HG03159 (cell line): Measurements from ENCODE around the gene DCPS.

Experiments
- ATAC-seq: cut with Tn5 transposase; IDR thresholded peaks from one replicate; pipeline ENCODE4 v1.9.1; 2021; ENCODE audit warnings: mild to moderate bottlenecking, moderate library complexity; ENCODE audit not compliant: unreplicated experiment

The DCPS gene

DNA sequence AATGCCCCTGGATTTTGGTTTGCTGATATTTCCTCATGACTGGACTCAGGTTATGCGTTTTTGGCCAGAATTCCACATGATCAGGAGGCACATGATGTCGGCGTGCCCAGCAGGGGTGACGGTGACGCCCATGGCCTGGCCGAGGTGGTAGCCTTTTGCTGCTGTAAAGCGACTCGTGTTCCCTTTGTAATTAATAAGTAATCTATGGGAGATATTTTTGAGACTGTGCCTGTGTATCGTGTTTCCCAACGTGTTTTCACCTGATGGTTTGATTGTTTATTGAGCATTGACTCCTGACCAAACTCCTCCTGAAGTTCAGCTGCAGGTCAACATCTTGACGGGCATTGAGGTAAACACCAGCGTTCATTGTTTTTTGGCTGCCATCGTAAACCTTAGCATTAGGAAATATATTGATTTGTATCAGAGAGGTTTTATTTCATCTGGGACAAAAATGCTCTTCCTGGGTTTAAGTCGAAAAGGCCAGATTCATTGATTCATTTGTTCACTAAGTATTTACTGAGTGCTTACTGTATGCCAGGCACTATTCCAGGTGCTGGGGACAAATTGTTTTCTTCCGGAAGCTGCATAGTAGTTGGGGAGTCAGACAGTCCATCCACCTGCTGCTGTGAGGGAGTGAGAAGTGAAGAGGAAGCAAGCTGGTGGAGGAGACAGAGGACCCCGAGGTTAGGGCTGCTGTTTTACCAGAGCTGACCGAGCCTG, 23.6 kb downstream of the DCPS start:
- no peak for ATAC-seq

DNA sequence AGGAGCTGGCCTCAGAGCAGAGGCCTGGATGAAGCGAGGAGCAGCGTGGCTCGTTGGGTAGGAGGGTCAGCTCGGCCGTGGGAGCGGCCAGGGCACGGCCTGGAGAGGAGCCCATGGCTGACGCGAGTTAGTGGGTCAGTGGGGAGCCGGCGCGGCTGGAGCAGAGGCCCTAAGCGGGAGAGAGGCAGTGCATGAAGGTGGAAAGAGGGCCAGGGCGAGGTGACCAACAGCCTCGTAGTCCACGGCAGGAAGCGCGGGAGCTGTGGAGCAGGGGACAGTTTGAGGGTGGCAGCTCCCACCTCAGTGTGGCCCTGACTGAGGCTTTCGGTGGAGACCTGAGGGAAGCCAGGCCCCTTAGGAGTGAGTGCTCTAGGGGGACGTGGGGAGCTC, 24.1 kb downstream of the DCPS start:
- no peak for ATAC-seq

DNA sequence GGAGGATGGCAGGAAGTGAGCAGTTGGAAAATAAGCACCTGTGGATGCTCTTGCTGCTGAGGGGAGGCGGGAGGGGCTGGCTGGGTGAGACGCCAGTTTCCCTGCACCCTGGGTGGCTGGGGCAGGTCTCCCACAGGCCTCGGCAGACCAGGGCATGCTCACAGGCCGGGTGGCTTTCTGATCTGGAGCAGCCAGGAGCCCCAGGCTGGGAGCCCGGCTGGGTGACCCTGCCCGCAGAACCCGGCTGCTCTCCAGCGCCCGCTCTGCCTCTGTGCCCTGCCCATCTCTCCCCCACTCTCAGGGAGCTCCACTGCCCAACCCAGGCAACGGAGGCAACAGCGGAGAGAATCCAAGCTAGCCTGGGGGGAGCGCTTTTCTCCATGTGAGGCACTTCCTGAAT, 24.6 kb downstream of the DCPS start:
- no peak for ATAC-seq

DNA sequence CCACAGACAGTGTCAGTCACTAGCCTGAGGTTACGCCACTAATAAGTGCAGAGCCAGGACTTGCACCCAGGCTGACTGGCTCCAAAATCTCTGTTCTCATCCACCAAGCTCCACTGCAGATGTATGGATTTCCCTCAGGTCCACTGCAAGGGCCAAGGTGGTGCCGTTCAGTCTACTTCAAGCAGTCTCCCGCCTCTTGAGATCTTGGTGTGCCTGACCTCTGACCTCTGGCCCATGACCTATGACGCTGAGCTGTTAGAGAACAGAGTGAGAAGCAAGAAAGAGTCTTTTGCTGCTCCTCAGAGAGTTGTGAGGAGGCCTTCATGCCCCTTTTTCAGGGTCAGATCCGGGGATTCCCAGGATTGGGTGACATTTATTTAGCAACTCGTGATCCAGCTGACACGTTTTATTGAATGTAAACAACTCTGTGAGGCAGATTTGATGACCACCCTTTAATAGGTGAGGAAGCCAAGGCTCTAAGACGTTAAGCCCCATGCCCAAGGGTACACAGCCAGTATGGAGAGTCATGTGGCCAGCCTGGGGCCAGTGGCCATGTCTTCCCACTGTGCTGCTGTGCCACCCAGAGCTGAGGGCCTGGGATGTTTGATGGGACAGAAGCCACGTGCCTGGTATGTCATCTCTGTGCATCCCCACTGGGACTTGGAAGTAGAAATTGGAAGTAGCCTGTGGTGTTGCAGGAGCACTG, 25.2 kb downstream of the DCPS start:
- ATAC-seq, result no peak

DNA sequence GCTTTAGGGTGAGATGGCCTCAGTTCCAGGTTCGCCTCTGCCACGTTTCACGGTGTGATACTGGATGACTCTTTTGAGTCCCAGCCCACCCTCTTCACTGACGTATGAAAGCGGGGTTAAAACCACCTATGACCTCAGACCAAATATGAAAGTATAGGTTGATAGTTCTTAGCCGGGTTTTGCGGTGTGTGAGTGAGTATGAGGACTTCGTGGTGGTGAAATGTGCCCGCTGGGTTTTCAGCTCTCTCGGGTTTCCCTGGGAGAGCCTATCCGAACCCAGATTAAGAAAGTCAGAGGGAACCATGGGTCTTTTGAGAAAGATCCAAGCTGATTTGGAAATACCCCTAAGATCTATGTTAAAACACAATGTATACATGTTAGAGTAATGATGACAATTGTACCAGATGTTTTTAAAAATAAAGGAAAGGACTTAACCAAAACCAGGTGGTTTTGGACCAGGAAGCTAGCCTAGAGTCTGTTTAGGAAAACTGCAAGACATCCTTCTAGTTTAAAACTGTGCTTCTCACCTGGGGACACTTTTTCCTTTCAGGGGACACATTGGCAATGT, 25.9 kb downstream of the DCPS start:
- no peak for ATAC-seq

DNA sequence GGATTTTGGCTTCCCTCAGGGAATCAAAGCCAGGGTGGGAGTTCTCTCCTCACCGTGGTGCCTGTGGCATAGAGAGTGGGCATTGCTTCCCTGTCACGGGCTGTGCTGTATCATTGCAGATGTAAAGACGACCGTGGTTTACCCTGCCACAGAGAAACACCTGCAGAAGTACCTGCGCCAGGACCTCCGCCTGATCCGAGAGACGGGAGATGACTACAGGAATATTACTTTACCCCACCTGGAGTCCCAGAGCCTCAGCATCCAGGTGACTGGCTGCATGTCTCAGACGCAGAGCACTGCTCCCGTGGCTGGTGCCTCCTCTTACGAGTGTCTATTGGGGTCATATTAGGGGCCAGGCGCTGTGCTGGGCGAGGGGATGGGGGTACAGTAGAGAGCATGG, 27.4 kb downstream of the DCPS start:
- no peak for ATAC-seq

DNA sequence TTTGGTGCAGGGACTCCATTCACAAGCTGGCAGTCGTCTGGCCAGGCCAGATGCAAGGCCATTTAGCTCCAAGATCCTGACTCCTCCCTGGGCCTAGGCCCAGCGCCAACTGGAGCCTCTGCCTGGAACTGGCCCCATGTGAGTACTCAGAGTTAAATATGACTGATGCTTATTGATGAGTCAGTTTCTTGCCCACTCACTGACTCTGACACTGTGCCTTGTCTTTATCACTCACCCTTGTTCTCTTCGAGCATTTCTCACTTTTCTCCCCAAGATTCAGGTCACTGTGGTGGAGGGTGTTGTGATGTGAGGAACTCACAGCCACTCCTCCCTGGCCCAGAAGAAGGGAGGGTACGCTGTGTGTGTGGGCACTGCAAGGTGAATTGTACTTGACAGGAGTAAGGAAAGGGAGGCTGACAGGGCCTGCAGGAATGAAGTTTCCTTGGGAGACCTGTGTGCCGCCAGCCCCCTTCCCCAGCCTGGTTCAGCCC, 28.4 kb downstream of the DCPS start:
- ATAC-seq, result no peak

DNA sequence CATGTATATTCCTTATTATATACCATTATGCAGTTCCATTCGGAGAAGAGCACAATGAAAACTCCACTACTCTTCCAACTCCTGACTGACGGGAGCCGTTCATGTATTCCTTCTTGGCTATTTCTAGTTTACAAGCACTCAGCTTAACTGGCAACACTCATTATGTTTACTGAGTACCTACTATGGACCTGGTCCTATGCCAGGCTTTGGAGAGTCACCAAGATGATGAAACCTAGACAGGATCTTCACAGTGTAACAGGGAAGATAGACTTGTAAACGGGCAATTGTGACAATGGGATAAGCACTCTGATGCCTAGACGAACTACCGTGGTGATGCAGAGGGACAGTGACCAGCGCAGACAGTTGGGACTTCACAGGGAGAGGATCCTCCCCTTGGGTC, 29.3 kb downstream of the DCPS start:
- no peak for ATAC-seq

DNA sequence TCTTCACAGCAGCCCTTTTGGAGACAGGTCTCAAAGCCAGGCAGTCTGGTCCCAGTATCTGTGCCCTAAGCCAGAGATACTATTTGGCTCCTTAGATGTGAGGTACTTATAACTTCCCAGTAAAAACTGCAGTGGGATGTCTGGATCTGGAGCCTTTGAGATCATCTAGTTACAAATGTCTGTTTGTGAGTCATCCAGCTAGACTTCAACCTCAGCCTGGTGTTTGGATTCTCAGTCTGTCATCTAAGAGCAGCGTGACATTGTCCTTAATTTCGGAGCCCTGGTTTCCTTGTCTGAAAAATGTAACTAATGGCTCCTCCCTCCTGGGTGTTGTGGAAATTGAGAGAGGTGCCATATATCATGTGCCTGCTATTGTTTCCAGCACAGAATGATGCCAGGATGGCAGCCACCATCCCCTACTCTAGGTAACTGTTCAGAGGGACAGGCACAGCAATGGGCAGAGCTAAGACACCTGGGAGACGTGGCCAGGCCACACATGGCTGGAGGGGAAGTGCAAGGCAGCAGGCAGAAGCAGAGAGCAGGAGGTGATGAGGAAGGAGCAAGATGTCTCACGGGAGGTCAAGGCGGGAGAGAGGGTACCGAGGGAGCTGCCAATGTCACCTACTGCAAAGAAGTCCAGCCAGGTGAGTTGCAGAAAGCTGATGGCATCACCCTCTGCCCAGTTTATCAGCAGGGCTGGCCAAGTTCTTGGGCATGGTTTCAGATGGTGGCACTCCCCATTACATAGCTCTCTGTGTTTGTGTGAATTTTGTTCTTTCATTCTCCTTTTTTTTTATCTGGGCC, 31.0 kb downstream of the DCPS start:
- ATAC-seq, result no peak

DNA sequence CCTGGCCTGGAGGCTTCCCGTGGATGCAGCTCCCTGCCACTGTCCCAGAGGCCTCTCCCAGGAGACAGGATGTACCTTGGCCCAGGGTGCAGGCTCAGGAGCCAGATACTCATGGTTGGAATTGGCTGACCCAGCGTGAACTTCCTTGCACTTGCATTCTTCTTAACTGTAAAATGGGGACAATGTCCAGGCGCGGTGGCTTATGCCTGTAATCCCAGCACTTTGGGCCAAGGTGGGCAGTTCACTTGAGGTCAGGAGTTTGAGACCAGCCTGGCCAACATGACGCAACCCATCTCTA, 31.6 kb downstream of the DCPS start:
- ATAC-seq, result no peak

DNA sequence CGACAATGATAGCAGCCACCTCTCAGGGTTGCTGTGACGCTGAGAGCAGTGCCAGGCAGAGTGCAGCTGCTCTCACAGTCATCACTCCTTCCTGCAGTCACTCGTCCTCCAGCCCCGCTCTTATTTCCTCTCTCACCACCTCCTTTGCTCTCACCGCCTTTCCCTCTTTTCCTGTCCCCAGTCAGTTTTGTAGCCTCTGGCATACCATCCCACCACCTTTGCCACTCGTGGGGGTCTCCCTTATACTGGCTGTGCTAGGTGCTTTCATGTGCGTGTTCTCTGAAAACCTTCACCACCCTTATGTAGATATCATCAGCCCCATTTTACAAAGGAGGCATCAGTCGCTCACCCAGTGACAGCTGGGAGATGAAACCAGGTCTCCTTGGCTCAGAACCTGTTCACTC, 32.3 kb downstream of the DCPS start:
- ATAC-seq, result no peak

DNA sequence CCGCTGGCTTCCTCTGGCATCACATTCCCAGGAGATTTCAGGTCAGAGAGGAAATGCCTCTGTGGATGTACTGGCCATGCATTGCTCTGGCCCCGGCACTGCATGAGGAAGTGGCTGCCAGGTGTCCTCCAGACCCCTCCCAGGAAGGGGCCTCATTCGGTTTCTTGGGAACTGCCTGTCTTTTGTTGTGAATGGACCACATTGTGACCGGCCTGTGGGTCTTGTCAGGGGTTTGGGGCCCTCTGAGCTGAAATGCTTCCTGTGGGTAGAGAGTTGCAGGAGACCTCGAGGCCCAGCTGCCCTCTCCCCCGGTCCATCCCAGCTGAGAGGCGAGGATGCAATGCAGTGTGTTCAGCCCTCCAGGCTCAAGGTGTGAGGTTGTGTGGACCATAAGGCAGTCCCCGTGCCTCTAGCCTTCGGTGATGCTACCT, 32.8 kb downstream of the DCPS start:
- no peak for ATAC-seq

DNA sequence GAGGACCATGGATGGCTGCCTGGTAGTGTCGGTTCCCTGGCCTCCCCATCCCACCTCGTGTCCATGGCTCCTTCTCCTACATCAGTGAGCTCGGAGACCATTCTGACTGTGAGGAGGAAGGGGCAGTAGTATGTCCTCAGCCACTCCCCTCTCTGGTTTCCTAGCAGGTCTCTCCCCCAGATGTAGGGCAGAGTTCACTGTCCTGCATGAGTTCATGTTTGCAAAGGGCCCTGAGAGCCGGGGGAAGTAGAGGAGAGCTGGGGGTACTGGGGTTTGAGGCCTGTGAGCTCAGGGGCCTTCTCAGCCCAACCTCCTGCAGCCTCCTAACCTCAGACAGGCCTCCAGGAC, 33.2 kb downstream of the DCPS start:
- no peak for ATAC-seq

DNA sequence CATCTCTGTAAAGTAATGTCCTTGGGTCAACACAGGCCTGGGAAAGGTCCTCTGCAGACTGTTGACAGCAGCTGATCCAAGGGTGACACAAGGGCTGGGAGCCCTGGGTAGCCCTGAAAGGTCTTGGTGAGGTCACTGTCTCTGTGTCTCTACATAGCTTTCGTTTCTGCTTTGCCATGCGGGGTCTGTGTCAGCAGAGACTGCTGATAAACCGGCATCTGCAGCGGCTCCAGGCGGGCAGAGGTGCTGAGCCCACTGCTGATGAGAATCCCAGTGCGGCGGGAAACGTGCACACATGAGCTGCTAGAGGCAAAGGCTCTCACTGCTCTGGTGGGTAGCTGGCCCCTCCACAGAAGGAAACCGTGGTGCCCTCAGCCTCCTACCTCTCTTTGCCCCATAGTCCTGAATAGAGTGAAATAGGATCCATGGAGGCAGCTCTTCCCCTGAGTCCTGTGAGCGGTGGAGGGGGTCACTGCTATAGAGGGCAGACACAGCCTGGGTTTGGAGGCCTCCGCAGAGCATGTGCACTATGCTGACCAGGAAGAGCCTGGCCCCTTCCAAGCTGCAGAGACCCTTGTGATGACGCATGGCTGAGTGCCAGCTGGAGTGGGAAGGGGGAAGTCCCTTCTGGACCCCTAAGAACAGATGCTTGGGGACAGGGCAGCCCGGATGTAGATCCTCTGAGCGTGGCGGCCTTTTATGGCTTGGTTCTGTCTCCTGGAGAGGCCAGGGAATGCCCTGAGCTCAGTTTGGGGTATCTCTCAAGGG, 33.8 kb downstream of the DCPS start:
- no peak for ATAC-seq

DNA sequence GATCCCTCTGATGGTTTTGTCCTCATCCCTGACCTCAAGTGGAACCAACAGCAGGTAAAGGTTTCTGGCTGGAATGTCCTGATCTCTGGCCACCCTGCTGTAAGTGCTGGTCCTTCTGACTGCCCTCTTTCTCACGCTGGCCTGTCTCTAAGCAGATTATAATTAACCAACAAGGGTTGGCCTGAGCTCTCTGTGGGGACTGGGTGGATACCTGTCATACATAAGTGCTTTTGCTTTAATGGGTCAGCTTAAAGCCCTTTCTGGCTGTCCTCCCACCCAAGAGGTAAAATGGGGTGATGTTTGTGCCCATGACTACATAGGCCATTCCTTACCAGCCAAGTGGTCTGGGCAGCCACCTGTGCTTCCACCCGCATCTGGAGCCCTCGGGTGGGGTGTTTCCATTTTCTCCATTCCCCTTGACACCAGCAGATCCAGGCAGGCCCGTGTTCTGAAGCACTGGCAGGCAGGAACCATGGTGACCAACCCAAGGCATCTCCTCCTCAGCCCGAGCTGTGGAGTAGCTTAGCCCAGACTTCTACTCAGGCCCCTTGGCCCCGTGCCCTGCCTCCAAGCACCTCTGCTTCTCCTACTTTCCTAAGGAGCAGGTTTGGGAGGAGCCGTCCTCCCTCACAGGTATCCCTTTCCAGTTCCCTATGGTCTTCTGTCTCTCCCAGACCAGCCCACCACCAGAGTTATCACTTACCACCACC, 34.6 kb downstream of the DCPS start:
- ATAC-seq, result no peak

DNA sequence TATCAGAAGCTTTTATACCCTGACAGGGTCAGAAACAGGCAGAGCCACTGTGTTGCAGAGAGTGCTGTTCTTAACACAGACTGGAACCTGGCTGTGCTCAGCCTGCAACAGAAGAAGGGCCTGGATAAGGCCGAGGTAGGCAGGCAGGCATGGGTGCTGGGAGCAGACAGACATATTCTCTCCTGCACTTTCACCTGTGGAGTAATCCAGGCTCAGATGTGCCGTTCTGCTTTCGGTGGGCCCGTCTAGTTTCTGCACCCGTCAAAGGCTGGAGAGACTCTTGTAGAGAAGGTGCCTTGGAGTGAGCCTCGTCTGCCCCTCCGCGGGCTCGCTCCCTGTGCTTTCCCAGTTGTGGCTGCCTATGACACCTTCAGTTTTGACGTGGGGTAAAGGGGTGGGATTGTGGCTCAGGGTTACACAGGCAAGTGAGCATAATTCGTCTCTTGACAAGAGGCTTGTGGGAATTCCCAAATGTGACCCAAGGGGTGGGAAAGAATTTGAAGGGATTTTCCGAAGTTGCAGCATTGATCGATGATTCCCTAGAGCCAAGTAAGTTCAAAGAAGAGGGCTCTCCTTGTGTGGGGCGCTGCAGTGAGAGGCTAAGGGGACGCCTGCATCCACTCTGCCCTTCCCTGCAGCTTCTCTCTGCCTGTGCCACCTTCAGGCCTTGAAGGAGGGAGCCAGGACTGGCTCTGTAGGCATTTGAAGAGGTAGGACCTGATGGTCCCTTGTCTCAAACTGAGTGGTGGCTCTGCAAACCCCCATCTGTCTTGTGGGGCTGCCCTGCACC, 35.4 kb downstream of the DCPS start:
- no peak for ATAC-seq

DNA sequence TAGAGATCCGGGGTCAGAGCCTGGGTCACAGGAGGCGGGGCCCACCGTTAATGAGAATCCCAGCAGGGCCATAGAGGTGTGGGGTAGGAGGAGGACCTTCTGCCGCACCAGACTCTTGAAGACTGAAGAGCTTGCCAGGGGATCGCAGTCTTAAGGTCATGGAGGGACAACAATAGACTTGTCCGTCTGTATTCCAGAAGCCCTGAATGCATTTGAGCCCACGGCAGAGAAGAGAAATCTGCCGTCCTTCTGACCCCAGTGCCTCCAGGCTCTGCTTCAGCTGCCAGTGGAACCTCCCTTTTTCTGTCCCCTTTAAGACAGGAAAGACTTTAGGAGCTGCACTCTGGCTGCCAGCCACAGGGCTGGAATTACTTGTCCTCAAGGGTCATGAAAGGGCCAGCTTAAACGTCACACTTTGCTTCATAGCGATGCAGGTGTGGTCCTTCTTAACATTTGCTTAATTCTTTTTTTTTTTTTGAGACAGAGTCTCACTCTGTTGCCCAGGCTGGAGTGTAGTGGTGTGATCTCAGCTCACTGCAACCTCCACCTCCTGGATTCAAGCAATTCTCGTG, 36.1 kb downstream of the DCPS start:
- no peak for ATAC-seq

DNA sequence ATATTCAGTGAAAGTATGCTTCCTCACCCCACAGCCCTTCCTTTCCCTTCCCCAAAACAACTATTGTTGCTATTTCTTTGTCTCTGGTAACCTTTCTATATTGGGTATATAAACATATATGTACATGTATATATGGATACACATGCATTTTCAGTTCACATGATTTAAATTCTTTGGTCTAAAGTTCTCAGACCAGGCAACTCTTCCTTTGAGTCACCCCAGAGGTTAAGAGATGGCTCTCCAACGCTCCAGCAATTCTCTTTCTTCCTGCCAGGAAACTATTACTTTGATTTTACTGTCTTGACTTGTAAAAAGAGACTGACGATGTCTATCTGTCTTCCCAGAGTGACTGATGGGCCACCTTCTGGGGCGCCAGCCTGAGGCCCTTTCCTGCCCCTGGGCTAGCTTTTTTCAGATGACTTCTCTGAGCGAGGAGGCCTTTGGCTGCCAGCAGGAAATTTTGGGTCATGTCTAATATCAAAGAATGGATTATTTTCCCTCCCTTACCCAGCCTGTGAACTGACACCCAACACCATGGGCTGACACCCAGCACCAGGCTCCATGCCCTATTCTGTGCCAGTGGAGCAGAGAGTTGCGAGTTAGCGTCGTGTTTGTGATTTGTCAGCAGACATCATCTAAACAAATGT, 37.2 kb downstream of the DCPS start:
- no peak for ATAC-seq

DNA sequence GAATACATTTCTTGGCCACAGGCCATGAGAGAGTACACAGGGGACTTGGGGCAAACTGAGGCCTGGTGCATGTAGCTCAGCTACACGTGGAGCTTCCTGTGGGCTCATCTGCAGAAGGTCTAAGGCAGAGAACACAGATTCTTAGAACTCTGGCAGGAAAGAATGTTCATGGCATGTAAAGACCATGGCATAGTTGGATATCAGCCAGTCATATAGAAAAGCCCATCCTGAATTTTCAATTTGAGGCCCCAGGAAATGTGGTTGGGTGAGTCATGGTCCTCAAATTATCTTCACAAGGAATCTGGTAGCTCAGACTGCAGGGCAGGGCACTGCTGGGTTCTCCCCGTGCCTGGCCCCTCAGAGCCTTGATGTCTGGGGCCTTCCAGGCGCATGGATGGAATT, 37.9 kb downstream of the DCPS start:
- no peak for ATAC-seq
